ENCODE measurements around the gene EXOSC5. TPM values are rescaled to one million over a fixed set of nuclear protein-coding genes. Genes with fewer than 3 reads are reported as not detected.
"Not testable (repeated sequence)": the region's sequence is repeated elsewhere in the genome, so short reads cannot be mapped to it uniquely, and the experiment has no call there.

EXOSC5 gene
- total and polyA plus RNA-seq, 2 experiments from 2014 or later: 13.7 to 21.2 TPM

DNA sequence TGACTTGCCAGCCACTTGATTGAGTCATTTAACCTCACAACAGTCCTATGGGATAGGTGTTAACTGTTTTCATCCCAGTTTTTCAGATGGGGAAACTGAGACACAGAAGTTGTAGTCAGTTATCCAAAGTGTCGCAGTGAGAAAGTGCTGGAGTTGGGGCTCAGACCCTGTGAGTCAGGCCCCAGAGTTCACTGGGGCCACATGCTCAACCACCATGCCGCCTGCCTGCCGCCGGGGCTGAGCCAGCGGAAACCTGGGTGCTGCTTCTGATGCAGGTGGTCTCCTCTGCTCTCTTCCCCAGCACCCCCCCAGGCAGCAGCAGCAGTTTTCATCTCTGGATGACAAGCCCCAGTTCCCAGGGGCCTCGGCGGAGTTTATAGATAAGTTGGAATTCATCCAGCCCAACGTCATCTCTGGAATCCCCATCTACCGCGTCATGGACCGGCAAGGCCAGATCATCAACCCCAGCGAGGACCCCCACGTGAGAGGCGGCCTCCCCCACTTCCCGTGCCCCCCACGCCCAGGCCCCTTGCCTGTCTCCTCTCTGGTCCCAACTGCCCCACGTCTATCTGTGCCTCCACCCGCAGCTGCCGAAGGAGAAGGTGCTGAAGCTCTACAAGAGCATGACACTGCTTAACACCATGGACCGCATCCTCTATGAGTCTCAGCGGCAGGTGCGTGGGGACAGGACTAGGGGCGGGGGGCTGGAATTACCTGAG is 13.3 kb upstream of the EXOSC5 start:
- H3K36me3 ChIP-seq (replicated peaks; ENCODE audit: insufficient read depth, low read depth): no peaks in the 10 kb centered on the region
- H3K27ac ChIP-seq: peak overlapping the region; percentile 96
- H3K4me1 ChIP-seq (ENCODE audit: insufficient read depth): peaks cover 12% of the 10 kb centered on the region
- no peak overlapping the region for H2AFZ ChIP-seq
- no peaks in the 10 kb centered on the region for H4K20me1 ChIP-seq (ENCODE audit: insufficient read depth, poor library complexity, severe bottlenecking)
- TF ChIP-seq EZH2phosphoT487 (IDR thresholded peaks at IDR 0.05; ENCODE audit: low read depth, severe bottlenecking, unreplicated experiment): no peak
- no peak for TF ChIP-seq EZH2 (IDR thresholded peaks at IDR 0.05; ENCODE audit: borderline replicate concordance)
- TF ChIP-seq, protein P1, sequence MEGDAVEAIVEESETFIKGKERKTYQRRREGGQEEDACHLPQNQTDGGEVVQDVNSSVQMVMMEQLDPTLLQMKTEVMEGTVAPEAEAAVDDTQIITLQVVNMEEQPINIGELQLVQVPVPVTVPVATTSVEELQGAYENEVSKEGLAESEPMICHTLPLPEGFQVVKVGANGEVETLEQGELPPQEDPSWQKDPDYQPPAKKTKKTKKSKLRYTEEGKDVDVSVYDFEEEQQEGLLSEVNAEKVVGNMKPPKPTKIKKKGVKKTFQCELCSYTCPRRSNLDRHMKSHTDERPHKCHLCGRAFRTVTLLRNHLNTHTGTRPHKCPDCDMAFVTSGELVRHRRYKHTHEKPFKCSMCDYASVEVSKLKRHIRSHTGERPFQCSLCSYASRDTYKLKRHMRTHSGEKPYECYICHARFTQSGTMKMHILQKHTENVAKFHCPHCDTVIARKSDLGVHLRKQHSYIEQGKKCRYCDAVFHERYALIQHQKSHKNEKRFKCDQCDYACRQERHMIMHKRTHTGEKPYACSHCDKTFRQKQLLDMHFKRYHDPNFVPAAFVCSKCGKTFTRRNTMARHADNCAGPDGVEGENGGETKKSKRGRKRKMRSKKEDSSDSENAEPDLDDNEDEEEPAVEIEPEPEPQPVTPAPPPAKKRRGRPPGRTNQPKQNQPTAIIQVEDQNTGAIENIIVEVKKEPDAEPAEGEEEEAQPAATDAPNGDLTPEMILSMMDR (IDR thresholded peaks at IDR 0.05; ENCODE audit: poor library complexity): no peak
- H3K9me3 ChIP-seq (ENCODE audit: low read depth): no peaks in the 10 kb centered on the region
- H3K4me3 ChIP-seq: no peak overlapping the region
- H3K79me2 ChIP-seq: no peaks in the 10 kb centered on the region
- H3K4me2 ChIP-seq: peak overlapping the region; percentile 66
- H3K27me3 ChIP-seq: no peaks in the 10 kb centered on the region
- DNase-seq (ENCODE audit: low spot score): no peak
- H3K9me2 ChIP-seq (replicated peaks; ENCODE audit: insufficient read depth): no peaks in the 10 kb centered on the region
- 93% methylated on average over 22 of the region's 23 CpGs for WGBS (ENCODE audit: low lambda C conversion rate, missing lambda C conversion rate)

DNA sequence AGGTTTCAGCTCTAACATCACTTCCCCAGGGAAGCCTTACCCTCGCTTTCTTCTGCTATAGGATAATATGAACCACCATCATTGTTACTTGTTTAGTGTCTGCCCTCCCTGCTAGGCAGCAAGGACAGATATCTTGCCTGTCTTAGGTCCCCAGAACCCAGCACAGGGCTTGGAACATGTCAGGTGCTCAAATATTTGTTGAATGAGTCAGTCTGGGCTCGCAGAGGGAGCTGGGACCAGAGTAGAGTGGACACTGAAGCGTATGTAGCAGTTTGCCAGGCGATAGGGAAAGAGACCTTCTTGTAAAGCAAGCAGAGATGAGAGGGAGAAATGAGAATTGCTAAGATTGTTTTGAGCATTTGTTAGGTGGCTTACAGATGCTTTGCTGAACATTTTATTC is 12.1 kb upstream of the EXOSC5 start:
- Histone ChIP-seq H3K4me3 (no peak overlapping the region), H3K4me2 (peak overlapping the region; percentile 66), H3K36me3 (replicated peaks; ENCODE audit: insufficient read depth, low read depth) (no peaks in the 10 kb centered on the region), H3K9me2 (replicated peaks; ENCODE audit: insufficient read depth) (no peaks in the 10 kb centered on the region), H3K27ac (peak overlapping the region; percentile 96), H3K79me2 (no peaks in the 10 kb centered on the region), H3K4me1 (ENCODE audit: insufficient read depth) (peaks cover 12% of the 10 kb centered on the region), H3K27me3 (no peaks in the 10 kb centered on the region), H3K9me3 (ENCODE audit: low read depth) (no peaks in the 10 kb centered on the region), H2AFZ (no peak overlapping the region), H4K20me1 (ENCODE audit: insufficient read depth, poor library complexity, severe bottlenecking) (no peaks in the 10 kb centered on the region)
- 40% methylated on average over 4 of the region's 4 CpGs for WGBS (ENCODE audit: low lambda C conversion rate, missing lambda C conversion rate)
- DNase-seq (ENCODE audit: low spot score): peak; percentile 88
- no peak for TF ChIP-seq EZH2phosphoT487 (IDR thresholded peaks at IDR 0.05; ENCODE audit: low read depth, severe bottlenecking, unreplicated experiment)
- TF ChIP-seq EZH2 (IDR thresholded peaks at IDR 0.05; ENCODE audit: borderline replicate concordance): no peak
- TF ChIP-seq, protein P1 (IDR thresholded peaks at IDR 0.05; ENCODE audit: poor library complexity): no peak

- H3K27me3 ChIP-seq; H2AFZ ChIP-seq; H3K9me3 ChIP-seq (ENCODE audit: low read depth); H3K4me3 ChIP-seq; H3K9me2 ChIP-seq (replicated peaks; ENCODE audit: insufficient read depth); H3K36me3 ChIP-seq (replicated peaks; ENCODE audit: insufficient read depth, low read depth); H3K79me2 ChIP-seq; H4K20me1 ChIP-seq (ENCODE audit: insufficient read depth, poor library complexity, severe bottlenecking); DNase-seq (ENCODE audit: low spot score): not testable (repeated sequence)
- H3K4me1 ChIP-seq (ENCODE audit: insufficient read depth): peaks cover 12% of the 10 kb centered on the region
- H3K27ac ChIP-seq: peak overlapping the region; percentile 96
- H3K4me2 ChIP-seq: peak overlapping the region; percentile 35
- WGBS (ENCODE audit: low lambda C conversion rate, missing lambda C conversion rate): 93% methylated on average over 5 of the region's 5 CpGs
Observed at GRCh38 chr19:41408846-41409245, 11.7 kb upstream of the EXOSC5 start.

DNA sequence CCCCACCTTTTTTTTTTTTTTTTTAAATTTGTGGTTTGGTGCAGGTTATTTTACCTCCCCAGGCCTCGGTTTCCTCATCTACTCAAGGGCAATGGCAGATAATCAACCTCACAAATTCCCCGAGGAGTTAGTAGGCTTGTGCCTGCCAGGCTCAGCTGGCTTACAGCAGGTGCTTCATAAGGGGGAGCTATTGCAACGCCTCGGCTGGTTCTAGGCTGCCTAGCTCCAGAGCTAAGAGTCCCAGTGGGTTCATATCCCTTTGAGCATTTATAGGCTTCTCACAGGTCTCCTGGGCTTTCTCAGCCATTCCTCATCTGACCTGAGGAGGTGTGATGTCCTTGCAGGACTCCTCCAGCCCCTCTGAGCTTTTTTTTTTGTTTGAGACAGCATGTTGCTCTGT is 11.1 kb upstream of the EXOSC5 start:
- H3K4me2 ChIP-seq: no peak overlapping the region
- no peaks in the 10 kb centered on the region for H3K36me3 ChIP-seq (replicated peaks; ENCODE audit: insufficient read depth, low read depth)
- no peaks in the 10 kb centered on the region for H3K9me3 ChIP-seq (ENCODE audit: low read depth)
- no peak overlapping the region for H3K4me3 ChIP-seq
- no peak for TF ChIP-seq EZH2phosphoT487 (IDR thresholded peaks at IDR 0.05; ENCODE audit: low read depth, severe bottlenecking, unreplicated experiment)
- 73% methylated on average over 4 of the region's 4 CpGs for WGBS (ENCODE audit: low lambda C conversion rate, missing lambda C conversion rate)
- peak overlapping the region; percentile 96 for H3K27ac ChIP-seq
- H3K27me3 ChIP-seq: no peaks in the 10 kb centered on the region
- H3K9me2 ChIP-seq (replicated peaks; ENCODE audit: insufficient read depth): no peaks in the 10 kb centered on the region
- no peaks in the 10 kb centered on the region for H4K20me1 ChIP-seq (ENCODE audit: insufficient read depth, poor library complexity, severe bottlenecking)
- DNase-seq (ENCODE audit: low spot score): no peak
- no peaks in the 10 kb centered on the region for H3K79me2 ChIP-seq
- peaks cover 12% of the 10 kb centered on the region for H3K4me1 ChIP-seq (ENCODE audit: insufficient read depth)
- no peak overlapping the region for H2AFZ ChIP-seq
